ENCODE data around the gene CREB3. TPM values are rescaled to one million over a fixed set of nuclear protein-coding genes. Genes with fewer than 3 reads are reported as not detected.

The CREB3 gene
- polyA plus RNA-seq, 1 experiment = 51.1 TPM

- ChIA-PET POLR2A (no interaction called here), CTCF (interaction anchor here (0.6 to 1.0 kb wide), 3 partner anchors 15 to 107 kb away, joined by 3 to 9 read pairs (median 3); partner anchors contain the start of gene HINT2)
- TF ChIP-seq, protein P1, sequence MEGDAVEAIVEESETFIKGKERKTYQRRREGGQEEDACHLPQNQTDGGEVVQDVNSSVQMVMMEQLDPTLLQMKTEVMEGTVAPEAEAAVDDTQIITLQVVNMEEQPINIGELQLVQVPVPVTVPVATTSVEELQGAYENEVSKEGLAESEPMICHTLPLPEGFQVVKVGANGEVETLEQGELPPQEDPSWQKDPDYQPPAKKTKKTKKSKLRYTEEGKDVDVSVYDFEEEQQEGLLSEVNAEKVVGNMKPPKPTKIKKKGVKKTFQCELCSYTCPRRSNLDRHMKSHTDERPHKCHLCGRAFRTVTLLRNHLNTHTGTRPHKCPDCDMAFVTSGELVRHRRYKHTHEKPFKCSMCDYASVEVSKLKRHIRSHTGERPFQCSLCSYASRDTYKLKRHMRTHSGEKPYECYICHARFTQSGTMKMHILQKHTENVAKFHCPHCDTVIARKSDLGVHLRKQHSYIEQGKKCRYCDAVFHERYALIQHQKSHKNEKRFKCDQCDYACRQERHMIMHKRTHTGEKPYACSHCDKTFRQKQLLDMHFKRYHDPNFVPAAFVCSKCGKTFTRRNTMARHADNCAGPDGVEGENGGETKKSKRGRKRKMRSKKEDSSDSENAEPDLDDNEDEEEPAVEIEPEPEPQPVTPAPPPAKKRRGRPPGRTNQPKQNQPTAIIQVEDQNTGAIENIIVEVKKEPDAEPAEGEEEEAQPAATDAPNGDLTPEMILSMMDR (IDR thresholded peaks at IDR 0.05; ENCODE audit: low read depth, low read length) = no peak
- peaks cover 15% of the 10 kb centered on the region for H3K27me3 ChIP-seq (ENCODE audit: control insufficient read depth, insufficient read depth, low read length)
- no peaks in the 10 kb centered on the region for H3K9me3 ChIP-seq (ENCODE audit: control insufficient read depth, insufficient read depth, low read length)
- no peak overlapping the region for H3K4me3 ChIP-seq (ENCODE audit: low read depth, low read length)
- no peak for DNase-seq (ENCODE audit: low read depth, low spot score)
- no peak overlapping the region for H3K27ac ChIP-seq (ENCODE audit: low read depth, low read length)
These were observed 42.6 kb downstream of the CREB3 start for GRCh38 chr9:35774907-35775635.

GRCh38 chr9:35776018-35776417, 43.6 kb downstream of the CREB3 start:
- no peak for DNase-seq (ENCODE audit: low read depth, low spot score)
- Histone ChIP-seq H3K9me3 (ENCODE audit: control insufficient read depth, insufficient read depth, low read length) (no peaks in the 10 kb centered on the region), H3K4me3 (ENCODE audit: low read depth, low read length) (no peak overlapping the region), H3K27ac (ENCODE audit: low read depth, low read length) (no peak overlapping the region), H3K27me3 (ENCODE audit: control insufficient read depth, insufficient read depth, low read length) (peaks cover 14% of the 10 kb centered on the region)
- ChIA-PET CTCF (interaction anchor here (0.6 to 1.1 kb wide), 4 partner anchors 14 to 106 kb away, joined by 3 to 9 read pairs (median 4); partner anchors contain the start of gene HINT2), POLR2A (no interaction called here)
- TF ChIP-seq, protein P1 (IDR thresholded peaks at IDR 0.05; ENCODE audit: low read depth, low read length) = no peak

- DNase-seq (ENCODE audit: low read depth, low spot score) = no peak
- TF ChIP-seq, protein P1 (IDR thresholded peaks at IDR 0.05; ENCODE audit: low read depth, low read length) = no peak
- Histone ChIP-seq H3K27me3 (ENCODE audit: control insufficient read depth, insufficient read depth, low read length) (peaks cover 16% of the 10 kb centered on the region), H3K9me3 (ENCODE audit: control insufficient read depth, insufficient read depth, low read length) (no peaks in the 10 kb centered on the region), H3K4me3 (ENCODE audit: low read depth, low read length) (no peak overlapping the region), H3K27ac (ENCODE audit: low read depth, low read length) (no peak overlapping the region)
- ChIA-PET POLR2A (no interaction called here), CTCF (interaction anchor here (0.5 to 2.2 kb wide), 5 partner anchors 10 to 125 kb away, joined by 3 to 9 read pairs (median 8); no protein-coding TSS in a partner anchor)
These were observed 46.0 kb downstream of the CREB3 start for GRCh38 chr9:35778496-35778895.

GRCh38 chr9:35781066-35781465, 48.6 kb downstream of the CREB3 start:
- POLR2A ChIA-PET = no interaction called here
- CTCF ChIA-PET = interaction anchor here (1.5 kb wide), 1 partner anchor 10 kb away, joined by 9 read pairs; no protein-coding TSS in a partner anchor
- DNase-seq (ENCODE audit: low read depth, low spot score) = no peak
- TF ChIP-seq, protein P1 (IDR thresholded peaks at IDR 0.05; ENCODE audit: low read depth, low read length) = no peak
- Histone ChIP-seq H3K27ac (ENCODE audit: low read depth, low read length) (no peak overlapping the region), H3K9me3 (ENCODE audit: control insufficient read depth, insufficient read depth, low read length) (no peaks in the 10 kb centered on the region), H3K27me3 (ENCODE audit: control insufficient read depth, insufficient read depth, low read length) (peaks cover 23% of the 10 kb centered on the region), H3K4me3 (ENCODE audit: low read depth, low read length) (no peak overlapping the region)

- ChIA-PET POLR2A (no interaction called here), CTCF (interaction anchor here (1.3 kb wide), 1 partner anchor 99 kb away, joined by 3 read pairs; no protein-coding TSS in a partner anchor)
- no peak overlapping the region for H3K4me3 ChIP-seq (ENCODE audit: low read depth, low read length)
- no peak overlapping the region for H3K27ac ChIP-seq (ENCODE audit: low read depth, low read length)
- H3K9me3 ChIP-seq (ENCODE audit: control insufficient read depth, insufficient read depth, low read length) = no peaks in the 10 kb centered on the region
- H3K27me3 ChIP-seq (ENCODE audit: control insufficient read depth, insufficient read depth, low read length) = peaks cover 22% of the 10 kb centered on the region
- DNase-seq (ENCODE audit: low read depth, low spot score) = no peak
- TF ChIP-seq, protein P1 (IDR thresholded peaks at IDR 0.05; ENCODE audit: low read depth, low read length) = no peak
These were observed 51.0 kb downstream of the CREB3 start for GRCh38 chr9:35783418-35783817.
